Skeletal muscle cell (primary cell): ENCODE results near the gene CGB8.
"Not testable (repeated sequence)": the region's sequence is repeated elsewhere in the genome, so short reads cannot be mapped to it uniquely, and the experiment has no call there.

ENCODE experiments used
- DNase-seq: peaks from one replicate; pipeline ENCODE4 v3.0.0-alpha.2; 2010; ENCODE audit warnings: low read depth
- H3K4me3 ChIP-seq: 2 replicates; pipeline ENCODE4 v1.5.1; 2011; ENCODE audit warnings: low read depth, mild to moderate bottlenecking, control low read depth, low read length, moderate library complexity

Gene CGB8

GRCh38 chr19:49038111-49038510 lies 10.8 kb downstream of the CGB8 start:
- DNase-seq, H3K4me3 ChIP-seq: not testable (repeated sequence)

DNA sequence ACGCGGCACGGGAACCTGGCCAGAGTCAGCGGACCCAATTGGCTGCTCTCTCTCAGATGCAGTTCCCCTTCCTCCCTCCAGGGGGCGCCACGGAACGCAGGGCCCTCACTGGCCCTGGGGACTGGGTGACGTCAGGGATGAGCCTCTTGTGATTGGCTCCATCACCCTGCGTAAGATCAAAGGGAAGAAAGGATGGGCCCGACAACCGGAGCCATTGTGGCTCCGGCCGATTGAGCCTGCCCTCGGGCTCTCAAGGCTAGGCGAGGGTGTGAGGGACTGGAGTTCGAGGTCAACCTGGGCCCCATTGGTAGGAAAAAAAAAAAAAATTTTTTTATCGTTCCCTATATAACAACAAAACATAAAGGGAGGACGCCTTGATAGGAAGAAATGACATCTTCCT lies 12.1 kb downstream of the CGB8 start, which contains the start of gene CGB1:
Gene CGB1, minus strand, starts transcription at position 81 of the 400 bp plus-strand sequence. CDS start 184 bp downstream, outside the sequence.
- DNase-seq, H3K4me3 ChIP-seq: not testable (repeated sequence)

GRCh38 chr19:49031642-49032301 lies 17.1 kb downstream of the CGB8 start, which contains the start of gene CGB2:
Gene CGB2, plus strand, starts transcription at chr19:49031890. Its CDS starts 206 bp downstream, at chr19:49032096.
- DNase-seq, H3K4me3 ChIP-seq: not testable (repeated sequence)

DNA sequence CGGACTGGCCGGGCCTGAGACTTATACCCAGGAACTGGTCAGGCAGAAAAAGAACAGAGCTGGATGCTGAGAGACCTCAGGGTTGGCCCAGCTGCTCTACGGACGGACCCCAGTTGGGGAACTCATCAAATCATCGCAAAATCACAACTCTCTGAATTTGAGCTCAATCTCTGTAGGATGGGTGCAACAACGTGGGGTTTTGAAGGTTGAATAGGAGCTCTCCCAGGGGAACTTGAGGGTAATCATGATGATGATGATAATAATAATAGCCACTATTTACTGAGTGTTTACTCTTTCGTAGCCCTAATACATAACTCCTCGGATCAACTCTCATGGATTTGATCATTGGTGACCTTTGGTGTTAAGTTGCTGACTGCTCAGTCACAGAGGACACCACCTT lies 18.6 kb downstream of the CGB8 start:
- not testable (repeated sequence) for H3K4me3 ChIP-seq, DNase-seq

DNA sequence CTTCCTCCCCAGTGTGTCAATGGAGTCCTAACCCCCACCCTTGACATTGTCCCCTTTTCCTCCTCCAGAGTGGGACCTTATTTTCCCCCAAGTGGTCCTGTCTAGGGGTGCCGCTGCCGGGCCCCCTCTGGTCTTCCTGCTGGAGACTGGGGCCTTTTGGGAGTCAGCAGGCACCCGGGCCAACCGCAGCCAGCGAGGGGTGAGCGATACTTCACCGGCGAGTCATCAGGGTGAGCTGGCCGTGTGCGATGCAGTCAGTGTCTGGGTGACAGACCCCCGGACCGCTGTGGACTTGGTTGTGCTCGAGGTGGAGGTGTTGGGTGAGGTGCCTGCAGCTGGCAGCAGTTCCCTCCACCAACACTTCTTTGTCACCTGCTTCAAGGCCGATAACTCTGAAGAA lies 19.2 kb downstream of the CGB8 start:
- DNase-seq, H3K4me3 ChIP-seq: not testable (repeated sequence)

- not testable (repeated sequence) for H3K4me3 ChIP-seq, DNase-seq
These were observed 20.2 kb downstream of the CGB8 start for GRCh38 chr19:49028686-49029085.

DNA sequence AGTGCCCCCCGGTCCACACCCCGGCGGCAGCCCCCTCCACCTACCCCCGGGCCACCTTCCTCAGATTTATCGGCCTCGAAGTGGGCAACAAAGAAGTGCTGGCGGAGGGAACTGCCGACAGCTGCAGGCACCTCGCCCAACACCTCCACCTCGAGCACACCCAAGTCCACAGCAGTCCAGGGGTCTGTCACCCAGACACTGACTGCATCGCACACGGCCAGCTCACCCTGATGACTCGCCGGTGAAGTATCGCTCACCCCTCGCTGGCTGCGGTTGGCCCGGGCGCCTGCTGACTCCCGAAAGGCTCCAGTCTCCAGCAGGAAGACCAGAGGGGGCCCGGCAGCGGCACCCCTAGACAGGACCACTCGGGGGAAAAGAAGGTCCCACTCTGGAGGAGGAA lies 23.3 kb downstream of the CGB8 start:
- H3K4me3 ChIP-seq, DNase-seq: not testable (repeated sequence)

DNA sequence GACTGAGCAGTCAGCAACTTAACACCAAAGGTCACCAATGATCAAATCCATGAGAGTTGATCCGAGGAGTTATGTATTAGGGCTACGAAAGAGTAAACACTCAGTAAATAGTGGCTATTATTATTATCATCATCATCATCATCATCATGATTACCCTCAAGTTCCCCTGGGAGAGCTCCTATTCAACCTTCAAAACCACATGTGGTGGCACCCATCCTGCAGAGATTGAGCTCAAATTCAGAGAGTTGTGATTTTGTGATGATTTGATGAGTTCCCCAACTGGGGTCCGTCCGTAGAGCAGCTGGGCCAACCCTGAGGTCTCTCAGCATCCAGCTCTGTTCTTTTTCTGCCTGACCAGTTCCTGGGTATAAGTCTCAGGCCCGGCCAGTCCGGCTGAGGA lies 23.8 kb downstream of the CGB8 start:
- not testable (repeated sequence) for H3K4me3 ChIP-seq, DNase-seq

GRCh38 chr19:49024233-49024632 lies 24.7 kb downstream of the CGB8 start, which contains the start of gene CGB3:
Gene CGB3, minus strand, starts transcription at chr19:49024333. Its CDS starts 362 bp downstream, at chr19:49023971.
- not testable (repeated sequence) for DNase-seq, H3K4me3 ChIP-seq

DNA sequence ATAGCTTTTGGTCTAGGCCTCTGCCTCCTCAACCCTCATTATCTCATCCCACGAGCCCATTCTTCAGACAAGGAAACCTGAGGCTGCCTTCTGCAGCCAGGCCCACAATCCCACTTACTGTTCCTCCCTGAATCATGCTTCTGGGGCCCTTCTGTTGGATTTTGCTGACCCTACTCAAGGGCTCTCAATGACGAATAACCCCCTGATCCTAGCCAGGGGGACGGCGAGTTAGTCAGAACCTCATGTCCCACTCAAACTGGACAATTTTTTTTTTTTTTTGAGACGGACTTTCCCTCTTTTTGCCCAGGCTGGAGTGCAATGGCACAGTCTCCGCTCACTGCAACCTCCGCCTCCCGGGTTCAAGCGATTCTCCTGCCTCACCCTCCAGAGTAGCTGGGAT lies 26.8 kb downstream of the CGB8 start:
- DNase-seq: no peak
- no peak overlapping the region for H3K4me3 ChIP-seq

DNA sequence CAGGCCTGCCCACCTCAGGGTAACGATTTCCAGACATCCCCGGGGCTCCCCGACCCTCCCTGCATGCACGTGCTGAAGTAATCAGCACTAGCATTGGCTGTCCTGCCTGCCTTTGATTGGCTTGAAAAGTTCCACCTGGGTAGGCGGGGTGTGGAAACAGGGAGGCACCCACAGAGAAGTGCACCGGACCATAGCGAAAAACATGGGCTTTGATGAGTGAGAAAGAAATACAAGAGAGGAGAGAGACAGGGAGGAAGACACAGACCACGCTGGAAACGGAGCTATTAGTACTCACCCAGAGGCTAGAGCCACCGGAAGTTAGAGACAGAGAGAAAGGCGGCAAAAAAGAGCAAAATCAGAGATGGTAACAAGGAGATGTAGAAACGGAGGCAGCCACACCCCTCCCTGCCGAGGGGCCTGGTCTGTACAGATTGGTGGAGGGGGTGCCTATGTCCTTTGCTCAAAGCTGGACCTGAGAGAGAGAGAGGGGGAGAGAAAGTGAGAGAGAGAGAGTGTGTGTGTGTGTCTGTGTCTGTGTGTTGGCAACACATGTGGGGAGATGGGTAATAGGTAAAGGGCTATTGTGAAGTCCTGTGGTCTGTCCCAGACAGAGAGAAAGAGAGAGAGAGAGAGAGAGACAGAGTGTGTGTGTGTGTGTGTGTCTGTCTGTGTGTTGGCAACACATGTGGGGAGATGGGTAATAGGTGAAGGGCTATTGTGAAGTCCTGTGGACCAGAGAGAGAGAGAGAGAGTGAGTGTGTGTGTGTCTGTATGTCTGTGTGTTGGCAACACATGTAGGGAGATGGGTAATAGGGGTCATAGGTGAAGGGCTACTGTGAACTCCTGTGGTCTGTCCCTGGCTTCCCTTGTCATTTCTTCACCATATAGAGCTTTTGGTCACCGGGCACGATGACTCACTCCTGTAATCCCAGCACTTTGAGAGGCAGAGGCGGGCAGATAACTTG lies 27.7 kb downstream of the CGB8 start:
- H3K4me3 ChIP-seq: no peak overlapping the region
- peak; percentile 27 for DNase-seq

- DNase-seq: no peak
- H3K4me3 ChIP-seq: no peak overlapping the region
These were observed 28.6 kb downstream of the CGB8 start for GRCh38 chr19:49020342-49020741.

DNA sequence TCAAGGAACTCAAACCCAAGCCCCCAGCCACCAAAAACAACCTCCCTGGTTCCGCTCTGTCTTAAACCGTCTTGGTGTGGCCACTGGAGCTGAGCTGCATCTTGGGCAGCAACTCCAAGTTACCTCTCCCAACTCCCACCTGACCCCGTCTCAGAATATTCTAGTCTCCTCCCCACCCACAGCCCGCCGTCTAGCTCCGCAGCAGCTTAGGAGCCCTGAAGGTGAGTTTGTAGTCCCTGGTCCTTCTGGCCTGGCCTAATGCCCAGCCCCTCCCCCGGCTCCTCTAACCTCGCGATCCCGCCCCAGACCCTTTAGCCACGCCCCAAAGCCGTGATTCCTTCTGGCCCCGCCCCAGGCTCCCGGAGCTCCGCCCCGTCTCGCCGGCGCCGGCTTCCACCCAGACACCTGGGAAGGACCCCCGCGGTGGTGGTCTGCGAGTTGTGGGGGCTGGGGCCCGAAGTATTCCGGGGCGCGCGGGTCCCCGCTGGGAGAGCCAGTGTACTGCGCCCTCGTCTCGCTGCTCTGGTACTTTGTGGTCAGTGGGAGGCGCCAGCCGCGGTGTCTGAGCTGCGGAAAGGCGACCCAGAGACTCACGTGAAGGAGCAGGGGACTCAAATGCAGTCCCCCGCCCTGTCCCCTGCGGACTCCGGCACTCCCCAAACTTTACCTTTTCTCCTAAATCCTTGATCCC lies 29.5 kb downstream of the CGB8 start:
- DNase-seq: no peak
- peak overlapping the region; percentile 33 for H3K4me3 ChIP-seq

- not testable (repeated sequence) for DNase-seq
- peak overlapping the region; percentile 48 for H3K4me3 ChIP-seq
These were observed 30.3 kb downstream of the CGB8 start for GRCh38 chr19:49018388-49019241.

- peak overlapping the region; percentile 48 for H3K4me3 ChIP-seq
- no peak for DNase-seq
These were observed 31.1 kb downstream of the CGB8 start for GRCh38 chr19:49017666-49018351.

DNA sequence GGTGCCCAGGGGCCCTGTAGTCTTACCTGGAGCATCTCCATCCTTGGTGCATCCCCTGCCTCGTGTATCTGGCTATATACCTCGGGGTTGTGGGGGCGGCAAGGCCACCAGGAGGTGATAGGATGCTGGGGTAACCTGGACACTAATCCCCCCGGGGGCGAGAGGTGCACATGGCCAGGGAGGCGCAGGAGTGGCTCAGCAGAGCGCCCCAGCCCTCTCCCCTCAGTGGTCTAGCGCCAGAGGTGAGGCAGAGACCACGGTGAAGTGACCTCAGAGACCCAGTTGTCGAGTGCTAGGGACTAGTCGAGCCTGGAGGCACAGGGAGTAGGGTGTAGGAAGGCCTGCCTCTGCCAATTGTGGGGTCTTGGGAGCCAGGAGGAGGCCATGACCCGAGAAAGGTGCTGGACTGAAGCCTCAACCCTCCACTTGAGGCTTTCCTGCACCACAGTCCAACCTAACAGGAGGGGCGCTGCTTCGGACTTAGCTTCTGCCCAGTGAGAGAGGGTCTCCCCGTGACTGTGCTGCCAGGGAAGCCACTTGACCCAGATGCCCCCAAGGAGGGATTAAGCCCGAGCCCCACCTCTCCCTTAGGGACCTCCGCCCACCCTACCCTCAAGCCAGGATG lies 31.8 kb downstream of the CGB8 start, which contains the start of gene LHB:
Gene LHB, minus strand, starts transcription at position 51 of the 625 bp plus-strand sequence. Its CDS starts 10 bp downstream, at position 41.
- DNase-seq: no peak
- H3K4me3 ChIP-seq: peak within 1 kb of the TSS; percentile 48

DNA sequence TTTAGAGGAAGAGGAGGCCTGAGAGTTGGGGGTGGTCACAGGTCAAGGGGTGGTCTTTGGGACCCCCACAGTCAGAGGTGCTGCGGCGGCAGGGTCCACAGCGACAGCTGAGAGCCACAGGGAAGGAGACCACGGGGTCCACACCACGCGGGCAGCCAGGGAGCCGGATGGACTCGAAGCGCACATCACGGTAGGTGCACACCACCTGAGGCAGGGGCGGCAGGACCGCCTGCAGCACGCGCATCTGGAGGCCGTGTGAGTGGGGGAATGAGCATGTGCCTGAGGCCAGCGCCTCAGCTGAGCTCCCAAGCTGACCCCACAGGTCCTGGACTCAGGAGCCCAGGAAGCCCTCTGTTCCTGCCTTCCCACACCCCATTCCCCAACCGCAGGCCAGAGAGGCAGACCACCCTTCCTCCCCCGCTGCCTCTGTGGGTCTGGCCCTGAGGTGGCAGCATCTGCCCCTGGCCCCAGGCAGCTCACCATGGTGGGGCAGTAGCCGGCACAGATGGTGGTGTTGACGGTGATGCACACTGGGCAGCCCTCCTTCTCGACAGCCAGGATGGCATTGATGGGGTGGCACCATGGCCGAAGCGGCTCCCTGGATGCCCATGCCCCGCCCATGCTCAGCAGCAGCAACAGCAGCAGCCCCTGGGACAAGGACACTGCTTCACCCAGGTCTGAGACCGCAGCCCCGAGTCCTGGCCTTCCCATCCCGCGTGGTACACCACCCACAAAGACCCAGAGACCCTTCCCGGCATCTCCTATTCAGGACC lies 32.7 kb downstream of the CGB8 start:
- no peak for DNase-seq
- no peak overlapping the region for H3K4me3 ChIP-seq
